CD8-positive, alpha-beta memory T cell (primary cell): ENCODE data around the gene ACO1. TPM values are rescaled to one million over a fixed set of nuclear protein-coding genes. Genes with fewer than 3 reads are reported as not detected.
A peak's percentile ranks its signal among the peaks of the same experiment; 100 is the strongest.

ENCODE experiments used
- CTCF ChIA-PET: fragments of 350-600 bp; sonication (Branson Sonifier 250); formaldehyde crosslinking; loops from one replicate; lab custom pipeline; 2021; ENCODE audit warnings: antibody characterized with exemption; lab: Charles Lee
- POLR2A ChIA-PET: fragments of 350-600 bp; sonication (Branson Sonifier 250); formaldehyde crosslinking; loops from one replicate; lab custom pipeline; 2021; ENCODE audit warnings: antibody characterized with exemption; lab: Charles Lee
- DNase-seq, 5 donors: peaks; one replicate each; pipeline versions ENCODE4 v3.0.0 to v3.0.0-alpha.2; 2020 to 2022; ENCODE audit warnings: mixed read lengths in 1 of 5
- H3K27ac ChIP-seq: one replicate; pipeline ENCODE4 v1.7.0; 2013; ENCODE audit warnings: low read depth, mild to moderate bottlenecking, low read length, moderate library complexity
- H3K27me3 ChIP-seq: 2 replicates; pipeline ENCODE4 v1.7.0; 2013; ENCODE audit warnings: low read length, mild to moderate bottlenecking; ENCODE audit not compliant: insufficient read depth, poor library complexity, severe bottlenecking
- H3K36me3 ChIP-seq: 2 replicates; pipeline ENCODE4 v1.7.0; 2013; ENCODE audit warnings: mild to moderate bottlenecking, low read length, moderate library complexity; ENCODE audit not compliant: insufficient read depth
- H3K4me1 ChIP-seq: 2 replicates; pipeline ENCODE4 v1.7.0; 2013; ENCODE audit warnings: mild to moderate bottlenecking, low read length, moderate library complexity; ENCODE audit not compliant: insufficient read depth
- H3K4me3 ChIP-seq: 2 replicates; pipeline ENCODE4 v1.7.0; 2013; ENCODE audit warnings: mild to moderate bottlenecking, low read length
- H3K9me3 ChIP-seq: 2 replicates; pipeline ENCODE4 v1.7.0; 2013; ENCODE audit warnings: mild to moderate bottlenecking, low read length
- H3K27ac Mint-ChIP-seq, 8 donors: one replicate each; pipeline ENCODE4 v1.8.0; 2020 to 2021; ENCODE audit warnings: mixed read lengths in 8 of 8, mild to moderate bottlenecking in 6 of 8, inconsistent platforms in 3 of 8, moderate library complexity in 3 of 8
- H3K27me3 Mint-ChIP-seq, 2 donors: one replicate each; pipeline ENCODE4 v1.8.0; 2020 to 2021; ENCODE audit warnings: mixed read lengths in 2 of 2, mild to moderate bottlenecking in 1 of 2, moderate library complexity in 1 of 2
- H3K36me3 Mint-ChIP-seq, 3 donors: one replicate each; pipeline ENCODE4 v1.8.0; 2020 to 2021; ENCODE audit warnings: mixed read lengths in 3 of 3, inconsistent platforms in 1 of 3, mild to moderate bottlenecking in 1 of 3
- H3K4me1 Mint-ChIP-seq, 3 donors: one replicate each; pipeline ENCODE4 v1.8.0; 2020 to 2021; ENCODE audit warnings: mixed read lengths in 3 of 3, inconsistent platforms in 1 of 3, mild to moderate bottlenecking in 1 of 3
- H3K4me3 Mint-ChIP-seq, 7 donors: one replicate each; pipeline ENCODE4 v1.8.0; 2020 to 2021; ENCODE audit warnings: mixed read lengths in 7 of 7, mild to moderate bottlenecking in 6 of 7, moderate library complexity in 4 of 7, inconsistent platforms in 2 of 7
- H3K9me3 Mint-ChIP-seq, 5 donors: one replicate each; pipeline ENCODE4 v1.8.0; 2020 to 2022; ENCODE audit warnings: mixed read lengths in 5 of 5, mild to moderate bottlenecking in 3 of 5, moderate library complexity in 2 of 5, inconsistent platforms in 1 of 5
- polyA plus RNA-seq: library from polyadenylated mRNA; unstranded; fragments of 300-500 nt; fragmentation: Illumina TruSeq; gene quantifications from one replicate; pipeline ENCODE4 v1.2.3, GENCODE V29; 2021
- total RNA-seq, 2 experiments: library from RNA; stranded (reverse); gene quantifications; one replicate each; pipeline ENCODE4 v1.2.3, GENCODE V29; 2021

The ACO1 gene
- total and polyA plus RNA-seq, 3 experiments from 2014 or later = 11.0 to 13.6 (median 13.5) TPM

DNA sequence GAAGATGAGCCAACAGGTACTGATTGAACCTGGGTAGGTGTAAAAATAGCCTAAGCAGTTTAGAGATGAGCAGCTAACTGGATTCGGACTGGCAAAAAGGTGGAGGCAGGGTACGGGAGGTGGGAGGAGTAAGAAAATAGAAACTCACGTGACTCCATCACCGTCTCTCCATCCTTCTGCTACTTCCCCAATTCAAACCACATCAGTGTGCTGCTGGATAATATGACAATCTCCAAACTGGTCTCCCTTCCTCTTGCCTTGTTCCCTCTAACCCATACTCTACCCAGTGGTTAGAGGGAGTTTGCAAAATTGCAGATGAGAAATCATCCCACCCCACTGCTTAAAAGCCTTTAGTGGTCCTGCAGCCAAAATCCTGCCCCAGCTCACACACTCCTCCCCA, 98.9 kb downstream of the ACO1 start:
- DNase-seq = no peak
- ChIA-PET CTCF (interaction anchor here (1.8 kb wide), 1 partner anchor 51 kb away, joined by 3 read pairs; no protein-coding TSS in a partner anchor), POLR2A (no interaction called here)
- Mint-ChIP-seq H3K27me3 (no peaks in the 10 kb centered on the region), H3K27ac (peak overlapping the region in 2 of 8 donors; percentile 34 to 67), H3K36me3 (peaks cover 18 to 87% (median 44%) of the 10 kb centered on the region in 3 donors), H3K4me1 (peaks cover 0 to 2% (median 0%) of the 10 kb centered on the region in 3 donors), H3K4me3 (no peak overlapping the region), H3K9me3 (no peaks in the 10 kb centered on the region)
- Histone ChIP-seq H3K4me3 (no peak overlapping the region), H3K27me3 (no peaks in the 10 kb centered on the region), H3K9me3 (no peaks in the 10 kb centered on the region), H3K36me3 (peaks cover 52% of the 10 kb centered on the region), H3K27ac (no peak overlapping the region), H3K4me1 (no peaks in the 10 kb centered on the region)

DNA sequence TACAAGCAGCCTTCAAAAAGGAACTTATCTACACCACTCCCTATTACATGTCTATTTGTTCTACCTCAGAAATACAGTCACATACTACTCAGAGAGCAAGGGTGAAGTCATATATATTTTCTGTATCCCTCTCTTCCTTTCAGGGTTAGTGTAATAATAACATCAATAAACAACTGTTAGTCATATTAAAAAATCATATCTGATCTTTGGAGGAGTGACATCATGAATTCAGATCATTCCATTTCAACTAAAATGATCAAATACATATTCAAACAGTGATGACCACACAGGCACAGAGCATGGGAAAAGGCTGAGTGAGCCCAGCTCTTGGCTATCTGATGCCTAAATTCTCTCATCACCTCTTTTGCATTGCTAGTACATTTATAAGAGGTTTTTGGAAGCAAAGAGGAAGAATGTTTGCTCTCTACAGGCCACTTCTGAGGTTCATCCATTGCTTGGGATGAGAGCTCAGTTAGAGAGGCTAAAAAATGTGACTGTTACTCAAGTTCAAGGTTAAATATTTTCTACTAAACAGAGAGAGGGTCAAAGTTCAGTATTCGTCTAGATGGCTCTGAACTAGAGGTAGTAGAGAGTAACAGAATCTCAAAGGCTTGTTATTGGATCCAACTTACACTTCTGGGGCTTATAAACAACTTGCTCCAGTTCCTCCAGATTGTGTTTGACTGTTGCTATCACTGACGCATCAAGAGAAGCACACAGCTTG, 102.6 kb downstream of the ACO1 start:
- no peaks in the 10 kb centered on the region for H3K4me1 ChIP-seq
- CTCF ChIA-PET = no interaction called here
- peaks cover 47% of the 10 kb centered on the region for H3K36me3 ChIP-seq
- no peaks in the 10 kb centered on the region for H3K9me3 ChIP-seq
- Mint-ChIP-seq H3K36me3 (peaks cover 16 to 90% (median 42%) of the 10 kb centered on the region in 3 donors), H3K27ac (peak overlapping the region in 3 of 8 donors; percentile 36 to 72 (median 52)), H3K27me3 (no peaks in the 10 kb centered on the region), H3K4me3 (no peak overlapping the region), H3K4me1 (peaks cover 0 to 4% (median 0%) of the 10 kb centered on the region in 3 donors), H3K9me3 (no peaks in the 10 kb centered on the region)
- no peaks in the 10 kb centered on the region for H3K27me3 ChIP-seq
- H3K27ac ChIP-seq = no peak overlapping the region
- no peak overlapping the region for H3K4me3 ChIP-seq
- DNase-seq = no peak
- POLR2A ChIA-PET = no interaction called here

- H3K4me3 Mint-ChIP-seq = no peak overlapping the region
- H3K27me3 Mint-ChIP-seq = no peaks in the 10 kb centered on the region
- Histone ChIP-seq H3K27ac (no peak overlapping the region), H3K4me1 (no peaks in the 10 kb centered on the region), H3K36me3 (peaks cover 52% of the 10 kb centered on the region), H3K4me3 (no peak overlapping the region), H3K9me3 (no peaks in the 10 kb centered on the region), H3K27me3 (no peaks in the 10 kb centered on the region)
- no peak for DNase-seq
- no peaks in the 10 kb centered on the region for H3K9me3 Mint-ChIP-seq
- H3K27ac Mint-ChIP-seq = peak overlapping the region in 1 of 8 donors; percentile 73
- ChIA-PET CTCF (interaction anchor here (0.9 to 1.1 kb wide), 2 partner anchors 63 to 74 kb away, joined by 3 read pairs; no protein-coding TSS in a partner anchor), POLR2A (no interaction called here)
- peaks cover 12 to 90% (median 38%) of the 10 kb centered on the region in 3 donors for H3K36me3 Mint-ChIP-seq
- peaks cover 0 to 4% (median 0%) of the 10 kb centered on the region in 3 donors for H3K4me1 Mint-ChIP-seq
Observed at GRCh38 chr9:32487981-32488380, 103.5 kb downstream of the ACO1 start.

DNA sequence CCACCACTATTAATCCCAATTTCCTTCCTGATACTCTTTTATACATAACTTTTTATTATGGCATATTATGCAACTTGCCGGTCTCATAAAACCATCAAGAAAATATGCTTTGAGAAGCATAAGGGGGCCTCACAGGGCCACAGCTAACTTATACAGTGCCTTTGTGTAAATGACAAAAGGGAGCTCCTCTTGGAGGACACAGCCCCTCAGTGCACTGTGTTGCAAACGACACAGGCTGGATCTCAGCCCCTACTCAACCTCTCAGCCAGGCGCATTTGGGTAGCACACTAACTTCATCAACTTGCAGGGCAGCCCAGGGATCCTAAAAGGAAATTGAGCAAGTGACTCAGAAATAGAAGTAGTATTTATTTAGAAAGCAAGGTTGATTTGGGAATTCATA, 106.2 kb downstream of the ACO1 start:
- Histone ChIP-seq H3K36me3 (peaks cover 43% of the 10 kb centered on the region), H3K9me3 (no peaks in the 10 kb centered on the region), H3K4me1 (no peaks in the 10 kb centered on the region), H3K4me3 (no peak overlapping the region), H3K27ac (no peak overlapping the region), H3K27me3 (no peaks in the 10 kb centered on the region)
- Mint-ChIP-seq H3K27ac (peak overlapping the region in 3 of 8 donors; percentile 58 to 68 (median 64)), H3K27me3 (no peaks in the 10 kb centered on the region), H3K4me1 (peaks cover 0 to 1% (median 0%) of the 10 kb centered on the region in 3 donors), H3K4me3 (no peak overlapping the region), H3K36me3 (peaks cover 12 to 77% (median 26%) of the 10 kb centered on the region in 3 donors), H3K9me3 (no peaks in the 10 kb centered on the region)
- DNase-seq = no peak
- CTCF ChIA-PET = no interaction called here
- POLR2A ChIA-PET = no interaction called here

DNA sequence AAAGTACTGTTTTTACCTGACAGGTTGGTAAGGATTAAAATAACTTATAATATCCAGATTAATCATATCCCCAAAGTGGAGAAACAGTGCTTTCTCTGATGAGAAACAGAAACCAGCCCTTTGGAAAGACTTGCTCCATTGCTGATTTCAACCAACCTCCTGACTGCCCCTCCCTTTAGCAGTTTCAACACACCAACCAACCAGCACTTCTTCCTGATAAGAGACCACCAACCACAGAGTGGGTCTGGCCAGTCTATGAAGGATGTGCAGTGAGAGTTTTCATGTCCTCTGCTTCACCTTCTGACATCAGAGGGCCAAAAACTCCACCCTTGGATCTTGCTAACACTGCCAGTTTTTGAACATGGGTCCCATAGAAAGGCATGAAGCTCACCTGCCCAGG, 113.5 kb downstream of the ACO1 start:
- ChIA-PET CTCF (interaction anchor here (1.2 kb wide), 1 partner anchor 10 kb away, joined by 3 read pairs; no protein-coding TSS in a partner anchor), POLR2A (interaction anchor here (0.5 kb wide), 1 partner anchor 101 kb away, joined by 3 read pairs; no protein-coding TSS in a partner anchor)
- no peak for DNase-seq
- Histone ChIP-seq H3K36me3 (peaks cover 6% of the 10 kb centered on the region), H3K27ac (no peak overlapping the region), H3K4me1 (no peaks in the 10 kb centered on the region), H3K27me3 (no peaks in the 10 kb centered on the region), H3K9me3 (no peaks in the 10 kb centered on the region), H3K4me3 (no peak overlapping the region)
- peaks cover 0 to 71% (median 26%) of the 10 kb centered on the region in 3 donors for H3K36me3 Mint-ChIP-seq
- peak overlapping the region in 2 of 8 donors; percentile 66 to 88 for H3K27ac Mint-ChIP-seq
- H3K4me1 Mint-ChIP-seq = peaks cover 12 to 15% (median 14%) of the 10 kb centered on the region in 3 donors
- no peaks in the 10 kb centered on the region for H3K27me3 Mint-ChIP-seq
- no peaks in the 10 kb centered on the region for H3K9me3 Mint-ChIP-seq
- no peak overlapping the region for H3K4me3 Mint-ChIP-seq

DNA sequence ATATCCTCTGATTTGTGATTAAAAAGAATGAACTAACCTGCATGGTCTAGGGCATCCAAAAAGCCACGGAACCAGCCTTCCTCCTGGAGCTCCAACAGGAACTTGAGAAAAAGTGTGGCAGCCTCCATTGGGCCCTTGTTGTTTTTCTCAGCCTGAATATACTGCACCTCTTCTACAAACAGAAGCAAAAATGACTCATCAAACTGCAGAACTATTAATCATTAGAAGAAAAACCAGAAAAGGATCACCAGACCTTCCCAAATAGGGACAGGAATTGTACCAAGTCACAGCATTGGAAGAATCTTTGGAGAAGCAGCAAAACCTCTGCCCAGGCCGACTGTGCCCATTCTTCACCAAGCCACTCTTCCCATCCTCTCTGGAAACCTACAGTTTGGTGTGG, 116.3 kb downstream of the ACO1 start:
- no peak overlapping the region for H3K4me3 ChIP-seq
- CTCF ChIA-PET = no interaction called here
- Mint-ChIP-seq H3K4me1 (peaks cover 12 to 27% (median 16%) of the 10 kb centered on the region in 3 donors), H3K27ac (peak overlapping the region in 1 of 8 donors; percentile 71), H3K4me3 (no peak overlapping the region), H3K27me3 (no peaks in the 10 kb centered on the region), H3K36me3 (peaks cover 0 to 66% (median 24%) of the 10 kb centered on the region in 3 donors), H3K9me3 (no peaks in the 10 kb centered on the region)
- no peak overlapping the region for H3K27ac ChIP-seq
- H3K27me3 ChIP-seq = no peaks in the 10 kb centered on the region
- H3K4me1 ChIP-seq = no peaks in the 10 kb centered on the region
- POLR2A ChIA-PET = no interaction called here
- no peaks in the 10 kb centered on the region for H3K36me3 ChIP-seq
- no peaks in the 10 kb centered on the region for H3K9me3 ChIP-seq
- no peak for DNase-seq

DNA sequence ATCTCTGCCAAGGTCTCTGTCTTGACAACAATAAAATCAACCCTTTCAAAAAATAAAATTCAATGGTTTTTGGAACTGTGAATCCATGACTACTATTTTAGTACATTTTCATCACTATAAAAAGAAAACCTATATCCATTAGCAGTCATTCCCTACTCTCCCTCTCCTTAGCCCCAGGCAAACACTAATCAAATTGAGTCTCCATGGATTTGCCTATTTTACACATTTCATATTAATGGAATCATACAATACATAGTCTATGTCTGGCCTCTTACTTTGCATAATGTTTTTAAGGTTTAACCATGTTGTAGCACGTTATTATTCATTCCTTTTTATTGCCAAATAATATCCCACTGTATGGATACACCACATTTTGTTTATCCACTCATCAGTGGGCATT, 117.4 kb downstream of the ACO1 start:
- no peak overlapping the region for H3K4me3 Mint-ChIP-seq
- H3K9me3 Mint-ChIP-seq = no peaks in the 10 kb centered on the region
- H3K36me3 Mint-ChIP-seq = peaks cover 0 to 58% (median 15%) of the 10 kb centered on the region in 3 donors
- Histone ChIP-seq H3K4me3 (no peak overlapping the region), H3K9me3 (no peaks in the 10 kb centered on the region), H3K36me3 (no peaks in the 10 kb centered on the region), H3K4me1 (no peaks in the 10 kb centered on the region), H3K27ac (no peak overlapping the region), H3K27me3 (no peaks in the 10 kb centered on the region)
- no peak for DNase-seq
- peaks cover 12 to 34% (median 21%) of the 10 kb centered on the region in 3 donors for H3K4me1 Mint-ChIP-seq
- H3K27ac Mint-ChIP-seq = peak overlapping the region in 2 of 8 donors; percentile 10 to 23
- POLR2A ChIA-PET = no interaction called here
- no peaks in the 10 kb centered on the region for H3K27me3 Mint-ChIP-seq
- CTCF ChIA-PET = no interaction called here

DNA sequence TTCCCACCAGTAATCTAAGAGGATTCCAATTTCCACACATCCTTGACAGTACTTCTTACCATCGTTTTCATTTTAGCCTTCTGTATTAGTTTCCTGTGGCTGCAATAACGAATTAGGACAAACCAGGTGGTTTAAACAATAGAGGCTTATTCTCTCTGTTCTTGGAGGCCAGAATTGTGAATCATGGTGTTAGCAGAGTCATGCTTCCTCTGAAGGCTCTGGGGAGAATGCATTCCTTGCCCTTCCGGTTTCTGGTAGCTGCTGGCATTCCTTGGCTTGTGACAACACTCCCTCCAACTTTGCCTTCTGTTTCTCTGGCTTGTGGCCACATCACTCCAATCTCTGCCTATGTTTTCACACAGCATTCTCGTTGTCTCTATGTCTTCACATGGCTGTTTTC, 118.0 kb downstream of the ACO1 start:
- CTCF ChIA-PET = interaction anchor here (0.9 to 1.4 kb wide), 2 partner anchors 17 to 24 kb away, joined by 3 read pairs; partner anchors contain the start of gene RIGI
- DNase-seq = no peak
- peaks cover 0 to 55% (median 15%) of the 10 kb centered on the region in 3 donors for H3K36me3 Mint-ChIP-seq
- H3K27ac Mint-ChIP-seq = peak overlapping the region in 3 of 8 donors; percentile 48 to 67 (median 48)
- POLR2A ChIA-PET = no interaction called here
- peak overlapping the region in 1 of 7 donors; percentile 7 for H3K4me3 Mint-ChIP-seq
- H3K4me1 Mint-ChIP-seq = peaks cover 12 to 34% (median 21%) of the 10 kb centered on the region in 3 donors
- H3K9me3 ChIP-seq = no peaks in the 10 kb centered on the region
- H3K9me3 Mint-ChIP-seq = no peaks in the 10 kb centered on the region
- H3K27me3 Mint-ChIP-seq = no peaks in the 10 kb centered on the region
- no peaks in the 10 kb centered on the region for H3K27me3 ChIP-seq
- H3K4me1 ChIP-seq = no peaks in the 10 kb centered on the region
- H3K36me3 ChIP-seq = no peaks in the 10 kb centered on the region
- H3K27ac ChIP-seq = no peak overlapping the region
- no peak overlapping the region for H3K4me3 ChIP-seq
